NCI-H2081 treated with DMSO at 0.1 percent for 48 hours (cell line): ENCODE measurements around the gene EIF5A.
"Not testable (repeated sequence)": the region's sequence is repeated elsewhere in the genome, so short reads cannot be mapped to it uniquely, and the experiment has no call there.

Experiments
- DNase-seq: peaks from one replicate; lab custom pipeline; 2025; lab: John Stamatoyannopoulos, UW

Gene EIF5A

GRCh38 chr17:7330638-7331015, 23.2 kb downstream of the EIF5A start:
- DNase-seq = no peak

GRCh38 chr17:7332111-7332510, 24.7 kb downstream of the EIF5A start:
- no peak for DNase-seq

GRCh38 chr17:7332600-7333069, 25.2 kb downstream of the EIF5A start:
- DNase-seq = not testable (repeated sequence)

GRCh38 chr17:7334938-7335538, 27.6 kb downstream of the EIF5A start:
- DNase-seq = no peak

- not testable (repeated sequence) for DNase-seq
Measured at GRCh38 chr17:7335765-7336164, 28.3 kb downstream of the EIF5A start.

- no peak for DNase-seq
Measured at GRCh38 chr17:7336240-7337175, 29.1 kb downstream of the EIF5A start, which contains the start of gene ACAP1. ACAP1 (plus strand) TSS chr17:7336529; CDS start chr17:7336735, 206 bp downstream.

GRCh38 chr17:7337600-7337999, 30.2 kb downstream of the EIF5A start:
- not testable (repeated sequence) for DNase-seq

GRCh38 chr17:7340179-7340578, 32.8 kb downstream of the EIF5A start:
- no peak for DNase-seq

GRCh38 chr17:7341842-7342241, 34.4 kb downstream of the EIF5A start:
- DNase-seq = no peak

- no peak for DNase-seq
Measured at GRCh38 chr17:7343250-7343649, 35.8 kb downstream of the EIF5A start.

GRCh38 chr17:7346761-7347614, 39.6 kb downstream of the EIF5A start:
- DNase-seq = no peak

- DNase-seq = no peak
Measured at GRCh38 chr17:7347630-7348477, 40.4 kb downstream of the EIF5A start.

- DNase-seq = no peak
Measured at GRCh38 chr17:7348478-7349242, 41.2 kb downstream of the EIF5A start.

- DNase-seq = no peak
Measured at GRCh38 chr17:7351665-7352502, 44.5 kb downstream of the EIF5A start, which contains the start of gene KCTD11. KCTD11 (plus strand) TSS chr17:7352162.

- DNase-seq = no peak
Measured at GRCh38 chr17:7352503-7352889, 45.1 kb downstream of the EIF5A start.

GRCh38 chr17:7352910-7353635, 45.6 kb downstream of the EIF5A start:
- no peak for DNase-seq

GRCh38 chr17:7354262-7354843, 46.9 kb downstream of the EIF5A start:
- DNase-seq = no peak

- DNase-seq = no peak
Measured at GRCh38 chr17:7355053-7355452, 47.6 kb downstream of the EIF5A start, which contains the start of gene TMEM95. TMEM95 (plus strand) TSS chr17:7355156; CDS start chr17:7355205, 49 bp downstream.
